ENCODE measurements around the gene EIF1.
"Not testable (repeated sequence)": the region's sequence is repeated elsewhere in the genome, so short reads cannot be mapped to it uniquely, and the experiment has no call there.

The EIF1 gene

GRCh38 chr17:41655611-41656111 is 33.0 kb upstream of the EIF1 start:
- DNase-seq, result no peak

- no peak for DNase-seq
These were observed 32.2 kb upstream of the EIF1 start for GRCh38 chr17:41656249-41657023.

GRCh38 chr17:41657176-41657754 is 31.4 kb upstream of the EIF1 start:
- no peak for DNase-seq

GRCh38 chr17:41657936-41658335 is 30.7 kb upstream of the EIF1 start:
- DNase-seq, result no peak

GRCh38 chr17:41658846-41659245 is 29.8 kb upstream of the EIF1 start:
- no peak for DNase-seq

GRCh38 chr17:41659427-41660212 is 29.1 kb upstream of the EIF1 start:
- no peak for DNase-seq

GRCh38 chr17:41660221-41660711 is 28.4 kb upstream of the EIF1 start:
- DNase-seq, result no peak

GRCh38 chr17:41663451-41664171 is 25.1 kb upstream of the EIF1 start:
- DNase-seq, result no peak

- DNase-seq, result no peak
These were observed 24.6 kb upstream of the EIF1 start for GRCh38 chr17:41664172-41664457.

- no peak for DNase-seq
These were observed 23.8 kb upstream of the EIF1 start for GRCh38 chr17:41664587-41665565.

GRCh38 chr17:41665566-41666236 is 23.0 kb upstream of the EIF1 start:
- peak in 54 of 56 donors; percentile 49 to 90 (median 76) for DNase-seq

- DNase-seq, result peak in 25 of 56 donors; percentile 22 to 87 (median 60)
These were observed 22.4 kb upstream of the EIF1 start for GRCh38 chr17:41666237-41666641.

- peak in 53 of 56 donors; percentile 22 to 89 (median 69) for DNase-seq
These were observed 21.9 kb upstream of the EIF1 start for GRCh38 chr17:41666708-41667279.

- no peak for DNase-seq
These were observed 21.2 kb upstream of the EIF1 start for GRCh38 chr17:41667280-41668041.

- no peak for DNase-seq
These were observed 16.5 kb upstream of the EIF1 start for GRCh38 chr17:41672153-41672552.

GRCh38 chr17:41675157-41676057 is 13.3 kb upstream of the EIF1 start:
- DNase-seq, result not testable (repeated sequence)

GRCh38 chr17:41676058-41676419 is 12.6 kb upstream of the EIF1 start:
- DNase-seq, result no peak

Data from nucleus accumbens (tissue), 56 donors.